BJ (cell line): Measurements from ENCODE around the gene ATP2A3. TPM values are rescaled to one million over a fixed set of nuclear protein-coding genes. Genes with fewer than 3 reads are reported as not detected.

Source experiments
- CTCF ChIA-PET: fragments of 350-600 bp; formaldehyde crosslinking; extraction: SDS; loops from one replicate; lab custom pipeline; 2021; ENCODE audit warnings: antibody characterized with exemption, inconsistent platforms; lab: Yijun Ruan, JAX
- POLR2A ChIA-PET: fragments of 300-600 bp; sonication (Branson Sonifier 250); formaldehyde crosslinking; extraction: SDS; loops from one replicate; lab custom pipeline; 2021; ENCODE audit warnings: antibody characterized with exemption; lab: Charles Lee
- DNase-seq: peaks from one replicate; pipeline ENCODE4 v3.0.0-alpha.2; 2011; ENCODE audit warnings: low read depth
- H3K27me3 ChIP-seq: 2 replicates; pipeline ENCODE4 v1.6.0; 2011; ENCODE audit warnings: low read length; ENCODE audit not compliant: control insufficient read depth, insufficient read depth
- H3K36me3 ChIP-seq: 2 replicates; pipeline ENCODE4 v1.5.1; 2011; ENCODE audit warnings: low read length; ENCODE audit not compliant: control insufficient read depth, insufficient read depth
- H3K4me3 ChIP-seq: 2 replicates; pipeline ENCODE4 v1.5.1; 2011; ENCODE audit warnings: low read depth, mild to moderate bottlenecking, control low read depth, low read length
- polyA plus RNA-seq: library from polyadenylated mRNA; depleted of rRNA; stranded (reverse); fragments of >200 nt; gene quantifications from 2 replicates; pipeline ENCODE4 v1.2.3, GENCODE V29; 2011
- TF ChIP-seq, protein P1 (sequence below): IDR thresholded peaks from 2 replicates; pipeline ENCODE4 v1.5.1; 2011; ENCODE audit warnings: low read depth, mild to moderate bottlenecking, control low read depth, inconsistent platforms, low read length, moderate library complexity; ENCODE audit not compliant: insufficient read depth

ATP2A3 gene
- polyA plus RNA-seq, 1 experiment: 1.1 TPM

DNA sequence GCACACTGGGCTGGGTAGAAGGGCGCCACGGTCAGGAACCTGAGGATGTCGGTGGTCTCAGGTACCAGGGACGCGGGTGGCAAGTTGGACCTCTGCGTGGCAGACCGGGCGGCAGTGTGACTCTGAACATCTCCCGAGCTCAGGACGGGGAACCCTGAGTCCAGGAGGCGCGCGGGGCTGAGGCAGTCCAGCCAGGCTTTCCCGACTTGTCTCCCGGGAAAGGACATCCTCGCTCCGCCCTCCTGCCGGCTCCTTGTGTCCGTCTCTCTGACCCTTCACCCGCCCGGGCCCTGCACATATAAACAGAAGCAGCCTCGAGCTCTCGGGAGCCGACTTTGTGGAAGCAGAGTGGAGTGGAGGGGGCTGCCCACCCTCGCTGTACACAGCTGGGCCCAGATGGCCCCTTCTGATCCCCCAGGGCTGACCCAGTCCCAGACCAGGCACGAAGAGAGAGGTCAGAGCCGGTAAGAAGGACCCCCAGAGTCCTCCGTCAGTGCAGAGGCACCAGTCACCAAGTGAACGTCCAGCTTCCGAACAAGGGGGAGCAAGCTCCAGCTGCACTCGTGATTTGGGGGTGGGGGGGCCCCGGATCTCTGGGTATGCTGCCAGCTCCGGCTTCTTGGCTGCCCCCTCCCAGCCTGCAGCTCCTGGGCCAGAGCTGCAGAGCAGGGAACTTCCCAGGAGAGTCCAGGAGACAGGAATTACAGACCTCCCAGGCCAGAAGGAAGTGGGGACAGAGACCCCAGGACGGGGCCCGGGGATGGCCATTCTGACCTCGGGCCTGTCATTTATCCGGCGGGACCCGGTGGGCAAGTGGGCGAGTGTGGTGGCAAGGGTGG is 39.5 kb downstream of the ATP2A3 start:
- no peak for DNase-seq
- TF ChIP-seq, protein P1, sequence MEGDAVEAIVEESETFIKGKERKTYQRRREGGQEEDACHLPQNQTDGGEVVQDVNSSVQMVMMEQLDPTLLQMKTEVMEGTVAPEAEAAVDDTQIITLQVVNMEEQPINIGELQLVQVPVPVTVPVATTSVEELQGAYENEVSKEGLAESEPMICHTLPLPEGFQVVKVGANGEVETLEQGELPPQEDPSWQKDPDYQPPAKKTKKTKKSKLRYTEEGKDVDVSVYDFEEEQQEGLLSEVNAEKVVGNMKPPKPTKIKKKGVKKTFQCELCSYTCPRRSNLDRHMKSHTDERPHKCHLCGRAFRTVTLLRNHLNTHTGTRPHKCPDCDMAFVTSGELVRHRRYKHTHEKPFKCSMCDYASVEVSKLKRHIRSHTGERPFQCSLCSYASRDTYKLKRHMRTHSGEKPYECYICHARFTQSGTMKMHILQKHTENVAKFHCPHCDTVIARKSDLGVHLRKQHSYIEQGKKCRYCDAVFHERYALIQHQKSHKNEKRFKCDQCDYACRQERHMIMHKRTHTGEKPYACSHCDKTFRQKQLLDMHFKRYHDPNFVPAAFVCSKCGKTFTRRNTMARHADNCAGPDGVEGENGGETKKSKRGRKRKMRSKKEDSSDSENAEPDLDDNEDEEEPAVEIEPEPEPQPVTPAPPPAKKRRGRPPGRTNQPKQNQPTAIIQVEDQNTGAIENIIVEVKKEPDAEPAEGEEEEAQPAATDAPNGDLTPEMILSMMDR: no peak

DNA sequence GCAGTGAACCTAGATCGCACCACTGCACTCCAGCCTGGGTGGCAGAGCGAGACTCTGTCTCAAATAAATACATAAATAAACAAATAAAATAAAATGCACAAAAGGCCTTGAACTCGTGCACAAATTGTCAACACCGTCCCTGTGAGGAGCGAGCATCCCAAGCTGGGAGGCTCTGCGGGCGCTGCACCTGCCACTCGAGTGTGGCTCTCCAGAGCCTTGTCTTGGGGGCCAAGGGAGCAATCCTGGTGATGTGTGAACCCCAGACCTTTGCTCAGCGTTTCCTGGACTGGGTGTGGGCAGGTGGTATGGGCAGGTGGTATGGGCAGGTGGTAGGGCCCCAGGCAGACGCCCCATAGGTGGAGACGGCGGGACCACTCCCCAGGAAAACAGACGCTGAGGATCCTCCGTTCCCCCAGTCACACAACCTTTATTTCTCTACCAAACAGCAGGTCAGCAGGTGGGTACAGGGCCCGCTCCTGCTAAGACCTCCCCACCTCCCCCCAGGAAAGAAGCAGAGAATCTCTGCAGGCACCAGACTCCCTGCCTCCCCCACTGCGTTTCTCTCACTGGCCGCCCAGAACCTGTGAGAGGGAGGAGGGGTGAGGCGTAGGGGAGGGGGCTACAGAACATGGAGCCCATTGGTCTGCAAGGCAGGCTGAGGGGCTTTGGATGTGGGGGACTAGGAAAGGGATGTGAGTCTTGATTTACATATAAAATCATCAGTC is 40.6 kb downstream of the ATP2A3 start:
- TF ChIP-seq, protein P1: no peak
- CTCF ChIA-PET: interaction anchor here (1.1 to 5.9 kb wide), 3 partner anchors 10 to 12 kb away, joined by 3 to 40 read pairs (median 6); no protein-coding TSS in a partner anchor
- H3K36me3 ChIP-seq: no peaks in the 10 kb centered on the region
- POLR2A ChIA-PET: no interaction called here
- no peak for DNase-seq
- H3K27me3 ChIP-seq: no peaks in the 10 kb centered on the region; the same call in 1 of the 2 replicates
- no peak overlapping the region for H3K4me3 ChIP-seq

More for the DNA sequence above, 39.5 kb downstream of the ATP2A3 start:
- Histone ChIP-seq H3K27me3 (no peaks in the 10 kb centered on the region; the same call in 1 of the 2 replicates), H3K4me3 (no peak overlapping the region), H3K36me3 (no peaks in the 10 kb centered on the region)
- CTCF ChIA-PET: interaction anchor here (2.5 to 5.9 kb wide), 2 partner anchors 10 to 11 kb away, joined by 6 to 40 read pairs; no protein-coding TSS in a partner anchor
- POLR2A ChIA-PET: no interaction called here

DNA sequence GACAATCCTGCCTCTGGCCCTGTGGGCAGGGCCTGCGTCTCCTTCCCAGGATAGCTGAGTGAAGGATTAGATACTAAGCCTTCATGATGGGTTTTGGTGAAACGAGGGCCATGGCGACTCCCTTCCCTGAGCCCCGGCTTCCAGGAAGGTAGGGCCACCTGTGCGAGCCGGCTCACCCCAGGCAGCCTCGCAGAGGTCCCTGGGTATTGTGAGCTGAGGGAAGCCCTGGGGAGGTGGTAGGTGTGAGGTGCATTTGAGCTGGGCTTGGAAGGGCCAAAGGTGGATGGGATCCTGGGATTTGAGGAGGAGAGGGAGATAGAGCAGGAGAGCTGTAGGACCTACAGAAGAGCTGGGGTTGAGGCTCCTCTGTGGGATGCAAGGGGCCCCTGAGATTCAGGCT is 41.5 kb downstream of the ATP2A3 start:
- POLR2A ChIA-PET: no interaction called here
- Histone ChIP-seq H3K4me3 (no peak overlapping the region), H3K27me3 (no peaks in the 10 kb centered on the region; the same call in 1 of the 2 replicates), H3K36me3 (no peaks in the 10 kb centered on the region)
- CTCF ChIA-PET: interaction anchor here (1.1 to 2.5 kb wide), 2 partner anchors 9 to 12 kb away, joined by 3 to 6 read pairs; no protein-coding TSS in a partner anchor
- TF ChIP-seq, protein P1: no peak
- no peak for DNase-seq

DNA sequence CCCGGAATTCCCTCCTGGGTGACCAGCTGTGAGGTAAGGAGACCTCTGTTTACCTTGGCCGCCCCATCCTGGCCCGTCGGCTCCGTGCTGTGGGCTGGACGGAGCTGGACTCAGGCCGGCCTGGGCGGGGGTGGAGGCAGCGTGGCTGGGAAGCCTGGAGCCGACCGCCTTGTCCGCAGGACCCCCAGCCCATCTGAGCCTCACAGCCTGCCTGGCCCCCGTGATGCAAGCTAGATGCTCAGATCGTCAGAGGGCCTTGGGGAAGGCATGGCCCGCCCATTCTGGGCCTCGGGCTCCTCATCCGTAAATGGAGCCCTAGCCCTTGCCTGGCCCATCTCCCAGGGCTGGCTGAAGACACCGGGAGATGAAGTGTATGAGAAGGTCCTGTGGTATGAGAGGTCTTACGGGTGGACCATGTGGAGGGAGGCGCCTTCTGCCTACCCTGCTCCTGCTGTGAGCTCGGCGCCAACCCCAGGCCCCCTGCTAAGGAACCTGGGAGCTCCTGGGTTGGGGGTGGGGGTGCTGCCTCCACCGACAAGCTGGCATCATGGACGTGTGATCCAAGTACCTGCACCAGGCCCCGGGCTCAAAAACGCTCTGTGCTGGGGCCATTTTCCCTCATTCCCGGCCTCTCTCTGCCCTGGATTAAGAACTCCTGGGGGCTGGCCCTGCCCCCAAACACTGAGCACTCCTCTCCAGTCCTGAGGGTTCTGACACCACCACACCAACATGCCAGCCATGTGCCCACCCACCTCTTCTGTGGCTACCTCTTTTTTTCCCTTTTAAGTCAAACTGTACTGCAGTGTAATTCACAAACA is 42.5 kb downstream of the ATP2A3 start:
- H3K27me3 ChIP-seq: no peaks in the 10 kb centered on the region; the same call in 1 of the 2 replicates
- TF ChIP-seq, protein P1: no peak
- POLR2A ChIA-PET: no interaction called here
- no peaks in the 10 kb centered on the region for H3K36me3 ChIP-seq
- CTCF ChIA-PET: interaction anchor here (1.0 kb wide), 1 partner anchor 9 kb away, joined by 4 read pairs; no protein-coding TSS in a partner anchor
- DNase-seq: no peak
- no peak overlapping the region for H3K4me3 ChIP-seq
